H1 (cell line): ENCODE results near the gene SH3RF3. TPM values are rescaled to one million over a fixed set of nuclear protein-coding genes. Genes with fewer than 3 reads are reported as not detected.

ENCODE experiments used
- CTCF ChIA-PET: fragments of 300-600 bp; sonication (Branson Sonifier 250); formaldehyde crosslinking; loops from one replicate; lab custom pipeline; 2021; ENCODE audit not compliant: partially characterized antibody; lab: Charles Lee
- POLR2A ChIA-PET: fragments of 300-600 bp; sonication (Branson Sonifier 250); formaldehyde crosslinking; loops from one replicate; lab custom pipeline; 2021; ENCODE audit warnings: inconsistent platforms; ENCODE audit not compliant: partially characterized antibody; lab: Charles Lee
- DNase-seq, 2 experiments: peaks; one replicate each; pipeline versions ENCODE4 v3.0.0 to v3.0.0-alpha.2; 2010 to 2022; ENCODE audit warnings: low spot score in 2 of 2, low read depth in 1 of 2, mixed read lengths in 1 of 2
- FAIRE-seq: peaks from 2 replicates; lab custom pipeline; 2011; peaks lifted over from hg19 to GRCh38; lab: Jason Lieb, UNC
- H2AFZ ChIP-seq: 2 replicates; pipeline ENCODE4 v1.8.1; 2012; ENCODE audit warnings: low read length, inconsistent platforms
- H2AK5ac ChIP-seq: 2 replicates; pipeline ENCODE4 v1.6.1; 2013; ENCODE audit warnings: low read depth, low read length
- H2BK120ac ChIP-seq: replicated peaks from 2 replicates; pipeline ENCODE3; 2013; ENCODE audit warnings: low read depth, low read length, inconsistent platforms
- H2BK12ac ChIP-seq: 2 replicates; pipeline ENCODE4 v1.6.1; 2013; ENCODE audit warnings: low read depth, low read length
- H2BK15ac ChIP-seq: 2 replicates; pipeline ENCODE4 v1.6.1; 2013; ENCODE audit warnings: low read length
- H2BK20ac ChIP-seq: 2 replicates; pipeline ENCODE4 v1.6.1; 2013; ENCODE audit warnings: low read length
- H2BK5ac ChIP-seq: 2 replicates; pipeline ENCODE4 v1.6.1; 2013; ENCODE audit warnings: low read depth, low read length
- H3K14ac ChIP-seq: 2 replicates; pipeline ENCODE4 v1.6.1; 2013; ENCODE audit warnings: inconsistent platforms; ENCODE audit not compliant: insufficient read length
- H3K18ac ChIP-seq: 2 replicates; pipeline ENCODE4 v1.6.1; 2013; ENCODE audit warnings: low read length; ENCODE audit errors: extremely low read depth
- H3K23ac ChIP-seq: 2 replicates; pipeline ENCODE4 v1.6.1; 2013; ENCODE audit warnings: inconsistent platforms; ENCODE audit not compliant: insufficient read length
- H3K23me2 ChIP-seq: 2 replicates; pipeline ENCODE4 v1.6.1; 2013; ENCODE audit warnings: low read depth, low read length
- H3K27ac ChIP-seq: 2 replicates; pipeline ENCODE4 v1.6.1; 2011; ENCODE audit warnings: low read depth, low read length, inconsistent platforms
- H3K27me3 ChIP-seq, 4 experiments: replicated peaks in 1 of 4; 1 replicate in 1 of 4; 2 replicates in 3 of 4; pipeline versions ENCODE4 v1.6.1 to v1.8.1; 2011 to 2013; ENCODE audit warnings: low read length in 3 of 4, mild to moderate bottlenecking in 3 of 4, inconsistent platforms in 2 of 4, mixed read lengths in 2 of 4, moderate library complexity in 1 of 4; ENCODE audit not compliant: control insufficient read depth in 3 of 4, insufficient read depth in 3 of 4; ENCODE audit errors: extremely low read depth in 1 of 4
- H3K36me3 ChIP-seq, 4 experiments: 2 replicates each; pipeline versions ENCODE4 v1.6.1 to v1.8.1; 2011 to 2013; ENCODE audit warnings: mild to moderate bottlenecking in 4 of 4, low read length in 3 of 4, moderate library complexity in 2 of 4, control low read depth in 1 of 4, inconsistent platforms in 1 of 4; ENCODE audit not compliant: insufficient read depth in 4 of 4, control insufficient read depth in 2 of 4
- H3K4ac ChIP-seq: replicated peaks from 2 replicates; pipeline ENCODE3; 2013; ENCODE audit warnings: low read length, low read depth, mixed read lengths, inconsistent platforms; ENCODE audit not compliant: insufficient read length
- H3K4me1 ChIP-seq, 4 experiments: replicated peaks in 1 of 4; 1 replicate in 1 of 4; 2 replicates in 3 of 4; pipeline versions ENCODE4 v1.6.1 to v1.8.1; 2011 to 2013; ENCODE audit warnings: low read length in 3 of 4, inconsistent platforms in 2 of 4, mixed read lengths in 1 of 4; ENCODE audit not compliant: insufficient read depth in 4 of 4, control insufficient read depth in 3 of 4
- H3K4me2 ChIP-seq, 2 experiments: 2 replicates each; pipeline versions ENCODE4 v1.6.1 to v1.8.1; 2011 to 2013; ENCODE audit warnings: low read depth in 2 of 2, low read length in 2 of 2, control low read depth in 1 of 2, inconsistent platforms in 1 of 2, mild to moderate bottlenecking in 1 of 2; ENCODE audit not compliant: insufficient read depth in 1 of 2
- H3K4me3 ChIP-seq, 4 experiments: fragments of 200-600, 300-600 bp in 1 of 4; sonication (generic), shearing (Covaris generic), sonication (Bioruptor Twin) in 1 of 4; 2 replicates each; pipeline versions ENCODE4 v1.5.1 to v1.8.1; 2011 to 2016; ENCODE audit warnings: low read length in 4 of 4, low read depth in 3 of 4, control low read depth in 2 of 4, inconsistent platforms in 2 of 4, mild to moderate bottlenecking in 2 of 4, mixed read lengths in 1 of 4, moderate library complexity in 1 of 4; ENCODE audit not compliant: insufficient read depth in 2 of 4; ENCODE audit errors: extremely low read depth in 1 of 4
- H3K56ac ChIP-seq: replicated peaks from 2 replicates; pipeline ENCODE3; 2013; ENCODE audit warnings: low read depth, mild to moderate bottlenecking, mixed read lengths, low read length, inconsistent platforms; ENCODE audit not compliant: insufficient read length
- H3K79me1 ChIP-seq: 2 replicates; pipeline ENCODE4 v1.6.1; 2013; ENCODE audit warnings: low read depth, low read length, control low read depth
- H3K79me2 ChIP-seq, 2 experiments: 2 replicates each; pipeline versions ENCODE4 v1.6.1 to v1.8.1; 2012 to 2013; ENCODE audit warnings: low read length in 2 of 2, mild to moderate bottlenecking in 2 of 2, inconsistent platforms in 1 of 2; ENCODE audit not compliant: insufficient read depth in 2 of 2, control insufficient read depth in 1 of 2
- H3K9ac ChIP-seq, 4 experiments: replicated peaks in 1 of 4; 1 replicate in 1 of 4; 2 replicates in 3 of 4; pipeline versions ENCODE4 v1.6.1 to v1.8.1; 2011 to 2013; ENCODE audit warnings: low read depth in 3 of 4, low read length in 3 of 4, control low read depth in 2 of 4, mild to moderate bottlenecking in 2 of 4, moderate library complexity in 2 of 4, inconsistent platforms in 1 of 4; ENCODE audit errors: extremely low read depth in 1 of 4
- H3K9me3 ChIP-seq, 2 experiments: 2 replicates each; pipeline versions ENCODE4 v1.6.1 to v1.8.1; 2012 to 2013; ENCODE audit warnings: mild to moderate bottlenecking in 2 of 2, moderate library complexity in 2 of 2, control low read depth in 1 of 2, inconsistent platforms in 1 of 2, low read depth in 1 of 2, low read length in 1 of 2, mixed read lengths in 1 of 2; ENCODE audit not compliant: insufficient read depth in 2 of 2
- H4K20me1 ChIP-seq, 2 experiments: replicated peaks in 1 of 2; 2 replicates each; pipeline versions ENCODE3 to v1.8.1; 2011 to 2013; ENCODE audit warnings: inconsistent platforms in 2 of 2, low read length in 2 of 2, mild to moderate bottlenecking in 1 of 2; ENCODE audit not compliant: insufficient read depth in 2 of 2, control insufficient read depth in 1 of 2
- H4K5ac ChIP-seq: 2 replicates; pipeline ENCODE4 v1.6.1; 2013; ENCODE audit warnings: low read length, low read depth, mixed read lengths, inconsistent platforms; ENCODE audit not compliant: insufficient read length
- H4K8ac ChIP-seq: 2 replicates; pipeline ENCODE4 v1.8.0; 2013; ENCODE audit warnings: mild to moderate bottlenecking, moderate library complexity, low read length, inconsistent platforms; ENCODE audit not compliant: insufficient read depth; ENCODE audit errors: extremely low read depth
- H4K91ac ChIP-seq: replicated peaks from 2 replicates; pipeline ENCODE3; 2013; ENCODE audit warnings: low read length, mixed read lengths, inconsistent platforms; ENCODE audit not compliant: insufficient read length
- ASH2L ChIP-seq: fragments of 200-600, 300-600 bp; sonication (generic); IDR thresholded peaks from one replicate; pipeline ENCODE4 v1.7.1; 2017; ENCODE audit warnings: low read length
- BACH1 ChIP-seq: IDR thresholded peaks from 2 replicates; pipeline ENCODE4 v1.6.1; 2012; ENCODE audit warnings: low read length, improper control_type of control experiment
- BRCA1 ChIP-seq: IDR thresholded peaks from 2 replicates; pipeline ENCODE4 v1.6.1; 2012; ENCODE audit warnings: low read depth, low read length, improper control_type of control experiment
- CBX5 ChIP-seq: fragments of 300-800, 300-1000 bp; sonication (generic); IDR thresholded peaks from 2 replicates; pipeline ENCODE4 v1.7.1; 2016; ENCODE audit warnings: antibody characterized with exemption, low read length, low read depth
- EP300 ChIP-seq, 2 experiments: IDR thresholded peaks; 1 replicate in 1 of 2; 2 replicates in 1 of 2; pipeline ENCODE4 v1.6.1; 2011 to 2012; ENCODE audit warnings: low read depth in 2 of 2, low read length in 2 of 2, mild to moderate bottlenecking in 2 of 2, borderline replicate concordance in 1 of 2, inconsistent platforms in 1 of 2, moderate library complexity in 1 of 2
- FOSL1 ChIP-seq: IDR thresholded peaks from 2 replicates; pipeline ENCODE4 v1.6.1; 2011; ENCODE audit warnings: mild to moderate bottlenecking, low read depth, low read length, moderate library complexity; ENCODE audit not compliant: insufficient read depth
- GTF2F1 ChIP-seq: IDR thresholded peaks from 2 replicates; pipeline ENCODE4 v1.6.1; 2012; ENCODE audit warnings: low read depth, low read length, improper control_type of control experiment, borderline replicate concordance
- MAFK ChIP-seq: IDR thresholded peaks from 2 replicates; pipeline ENCODE4 v1.6.1; 2012; ENCODE audit warnings: low read depth, mild to moderate bottlenecking, improper control_type of control experiment, low read length
- NANOG ChIP-seq: IDR thresholded peaks from 2 replicates; pipeline ENCODE4 v1.6.1; 2011; ENCODE audit warnings: low read length, low read depth, mild to moderate bottlenecking, inconsistent platforms; ENCODE audit not compliant: insufficient read depth, poor library complexity, severe bottlenecking
- POU5F1 ChIP-seq: IDR thresholded peaks from 2 replicates; pipeline ENCODE4 v1.6.1; 2011; ENCODE audit warnings: low read depth, mild to moderate bottlenecking, low read length, moderate library complexity
- SAP30 ChIP-seq: fragments of 300-600 bp; sonication (generic); IDR thresholded peaks from 2 replicates; pipeline ENCODE4 v1.7.1; 2012; ENCODE audit warnings: low read length, moderate library complexity, mild to moderate bottlenecking, inconsistent platforms; ENCODE audit not compliant: insufficient read depth, insufficient replicate concordance
- SIX5 ChIP-seq: IDR thresholded peaks from 2 replicates; pipeline ENCODE4 v1.6.1; 2011; ENCODE audit warnings: mild to moderate bottlenecking, low read depth, low read length
- SRF ChIP-seq: IDR thresholded peaks from 2 replicates; pipeline ENCODE4 v1.6.1; 2011; ENCODE audit warnings: mild to moderate bottlenecking, low read depth, low read length, moderate library complexity
- ZNF274 ChIP-seq: IDR thresholded peaks from 2 replicates; pipeline ENCODE4 v1.7.0; 2012; ENCODE audit warnings: low read length, borderline replicate concordance; ENCODE audit errors: extremely low read depth
- WGBS, 2 experiments: shearing (Covaris generic) in 1 of 2; methylation state at CpG; one replicate each; pipeline versions ENCODE4 v1.1.6 to v1.1.7; 2013 to 2015; ENCODE audit warnings: low lambda C conversion rate in 2 of 2, mixed read lengths in 2 of 2, inconsistent platforms in 1 of 2, low coverage in 1 of 2, missing lambda C conversion rate in 1 of 2; ENCODE audit not compliant: insufficient replicate concordance in 2 of 2, insufficient coverage in 1 of 2, insufficient read length in 1 of 2; ENCODE audit errors: extremely low coverage in 1 of 2, missing lambda C conversion rate in 1 of 2; 5-methylcytosine and 5-hydroxymethylcytosine counted together
- polyA plus RNA-seq, 7 experiments: library from polyadenylated mRNA; depleted of rRNA in 3 of 7; stranded (reverse) in 5 of 7; unstranded in 2 of 7; fragments of >200 nt in 5 of 7; fragments of 200-250 nt in 2 of 7; gene quantifications; 1 replicate in 5 of 7; 2 replicates in 1 of 7; 4 replicates in 1 of 7; pipeline versions ENCODE4 v1.2.1 to v1.2.3, GENCODE V29; 2011 to 2013; ENCODE audit warnings: missing spikeins in 2 of 7, mixed read lengths in 2 of 7
- total RNA-seq: library from RNA; stranded (reverse); fragmentation: NEBNext Ultra II Directional; extraction: Animal tissue kit (Norgen Biotek cat#: 25700); gene quantifications from 2 replicates; pipeline ENCODE4 v1.2.1, GENCODE V29; 2021

The SH3RF3 gene
- total and polyA plus RNA-seq, 2 of the 8 experiments (the other 6 are each of a cell fraction or from before 2014, with no cell fraction given) = 0.11 to 0.65 TPM

GRCh38 chr2:109480486-109481195 is 351.6 kb downstream of the SH3RF3 start:
- Histone ChIP-seq H3K14ac (no peak overlapping the region), H2BK120ac (no peak overlapping the region), H3K36me3 (no peaks in the 10 kb centered on the region), H2AK5ac (no peak overlapping the region), H4K20me1 (peaks cover 0 to 1% of the 10 kb centered on the region in 2 experiments), H2BK5ac (no peak overlapping the region), H3K56ac (no peak overlapping the region), H3K23me2 (no peaks in the 10 kb centered on the region), H2BK20ac (no peak overlapping the region), H4K5ac (no peak overlapping the region), H3K4me1 (no peaks in the 10 kb centered on the region), H3K27me3 (no peaks in the 10 kb centered on the region), H3K4me3 (no peak overlapping the region), H3K18ac (no peak overlapping the region), H4K8ac (no peak overlapping the region), H3K79me1 (no peaks in the 10 kb centered on the region), H3K27ac (no peak overlapping the region), H4K91ac (no peak overlapping the region), H3K79me2 (no peaks in the 10 kb centered on the region), H3K4ac (no peak overlapping the region), H2BK12ac (no peak overlapping the region), H2BK15ac (no peak overlapping the region), H2AFZ (no peak overlapping the region), H3K9me3 (no peaks in the 10 kb centered on the region), H3K9ac (no peak overlapping the region), H3K4me2 (no peak overlapping the region), H3K23ac (no peak overlapping the region)
- DNase-seq (no peak), FAIRE-seq (no peak)
- 90% methylated on average over 10 of the region's 10 CpGs; no CpG with 5 or more reads in 1 of the 2 experiments for WGBS, 2 experiments
- ChIA-PET POLR2A (no interaction called here), CTCF (interaction anchor here (0.9 to 1.6 kb wide), 2 partner anchors 30 to 34 kb away, joined by 4 read pairs; no protein-coding TSS in a partner anchor)
- TF ChIP-seq SAP30 (no peak), FOSL1 (no peak), SRF (no peak), ZNF274 (no peak), POU5F1 (no peak), EP300 (IDR thresholded peaks at IDR 0.05; ENCODE audit: borderline replicate concordance in 1 of 2, low read depth in 2 of 2, low read length in 2 of 2) (no peak), BACH1 (no peak), GTF2F1 (no peak), NANOG (no peak), ASH2L (no peak), SIX5 (no peak), CBX5 (no peak), BRCA1 (no peak), MAFK (no peak)
